Activated CD8-positive, alpha-beta memory T cell treated with anti-CD3 and anti-CD28 coated beads for 1 hour (primary cell): ENCODE measurements around the gene MACROD2.
"Not testable (repeated sequence)": the region's sequence is repeated elsewhere in the genome, so short reads cannot be mapped to it uniquely, and the experiment has no call there.

Experiments used
- DNase-seq, 2 donors: peaks; one replicate each; pipeline ENCODE4 v3.0.0-alpha.2; 2020; ENCODE audit warnings: low read depth in 1 of 2; ENCODE audit errors: extremely low read depth in 1 of 2

Gene MACROD2

GRCh38 chr20:15364781-15365180 lies 1369.5 kb downstream of the MACROD2 start:
- DNase-seq = no peak

DNA sequence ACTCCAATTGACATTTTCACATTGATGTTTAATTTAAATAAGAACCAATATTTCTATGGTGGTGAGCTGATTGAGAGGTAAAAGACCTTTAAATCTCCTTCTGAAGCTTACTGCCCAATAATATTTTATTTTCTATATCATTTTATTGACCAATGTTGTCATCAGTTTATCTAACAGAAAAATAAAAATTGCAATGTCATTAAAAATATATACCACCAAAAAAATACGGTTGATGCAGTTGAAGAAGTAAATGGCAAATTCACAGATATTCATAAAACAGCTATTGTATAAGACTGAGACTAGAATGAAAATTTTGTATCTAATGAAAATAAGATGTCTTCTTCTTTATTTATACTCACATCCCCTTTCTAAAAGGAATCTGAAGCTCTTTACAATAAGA lies 1375.1 kb downstream of the MACROD2 start:
- DNase-seq = no peak

GRCh38 chr20:15374682-15375081 lies 1379.4 kb downstream of the MACROD2 start:
- no peak for DNase-seq

DNA sequence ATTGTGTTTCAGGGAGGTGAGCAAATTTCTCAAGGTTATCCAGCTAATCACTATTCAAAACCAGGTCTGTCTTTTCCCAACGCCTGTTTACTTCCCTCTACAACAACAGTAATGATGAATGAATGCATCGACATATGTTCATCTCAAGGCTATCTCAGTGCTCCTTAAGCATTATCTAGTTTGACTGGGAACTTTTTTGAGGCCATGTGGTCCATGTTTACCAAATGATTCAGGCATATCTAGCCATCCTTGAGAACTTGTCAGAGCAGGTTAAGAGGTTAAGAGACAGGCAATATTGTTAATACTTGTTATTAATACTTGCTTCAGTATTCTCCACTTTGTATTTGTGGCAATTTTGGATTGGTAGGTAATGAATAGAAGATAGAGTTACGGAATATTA lies 1380.5 kb downstream of the MACROD2 start:
- DNase-seq = no peak

DNA sequence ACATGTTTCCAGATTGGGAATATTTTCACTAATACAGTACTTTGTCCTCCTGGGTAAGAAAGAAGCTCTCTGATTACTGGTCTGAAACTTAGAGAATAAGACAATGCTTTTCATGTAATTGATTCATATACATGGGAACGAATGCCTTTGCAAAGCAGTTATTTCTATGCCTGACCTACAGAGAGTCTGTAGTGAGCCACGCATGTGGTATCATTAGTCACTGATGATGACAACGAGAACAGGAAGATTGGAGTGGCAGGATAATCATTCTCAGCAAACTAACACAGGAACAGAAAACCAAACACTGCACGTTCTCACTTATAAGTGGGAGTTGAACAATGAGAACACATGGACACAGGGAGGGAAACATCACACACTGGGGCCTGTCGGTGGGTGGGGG lies 1382.3 kb downstream of the MACROD2 start:
- not testable (repeated sequence) for DNase-seq

GRCh38 chr20:15378151-15378550 lies 1382.8 kb downstream of the MACROD2 start:
- DNase-seq = no peak

GRCh38 chr20:15379681-15380296 lies 1384.5 kb downstream of the MACROD2 start:
- no peak for DNase-seq

DNA sequence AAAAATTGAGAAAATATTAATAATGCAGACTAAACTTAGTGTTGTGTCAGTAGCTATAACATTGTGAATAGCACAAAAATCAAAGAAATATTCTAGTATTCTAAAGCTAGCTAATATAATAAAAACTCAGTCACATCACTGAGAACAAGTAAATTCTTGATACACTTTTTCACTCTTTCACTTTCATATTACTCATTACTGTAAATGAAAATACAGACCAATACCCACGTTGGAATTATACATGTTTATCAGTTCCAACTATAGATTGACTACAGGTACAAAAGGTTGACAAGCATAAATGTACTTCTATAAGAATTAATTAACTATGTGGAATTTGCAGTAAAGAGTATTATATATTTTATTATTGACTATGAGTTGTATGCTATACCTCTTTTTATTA lies 1385.5 kb downstream of the MACROD2 start:
- DNase-seq = no peak

- DNase-seq = no peak
These were observed 1391.9 kb downstream of the MACROD2 start for GRCh38 chr20:15387228-15387627.

- DNase-seq = no peak
These were observed 1400.1 kb downstream of the MACROD2 start for GRCh38 chr20:15395457-15395856.

DNA sequence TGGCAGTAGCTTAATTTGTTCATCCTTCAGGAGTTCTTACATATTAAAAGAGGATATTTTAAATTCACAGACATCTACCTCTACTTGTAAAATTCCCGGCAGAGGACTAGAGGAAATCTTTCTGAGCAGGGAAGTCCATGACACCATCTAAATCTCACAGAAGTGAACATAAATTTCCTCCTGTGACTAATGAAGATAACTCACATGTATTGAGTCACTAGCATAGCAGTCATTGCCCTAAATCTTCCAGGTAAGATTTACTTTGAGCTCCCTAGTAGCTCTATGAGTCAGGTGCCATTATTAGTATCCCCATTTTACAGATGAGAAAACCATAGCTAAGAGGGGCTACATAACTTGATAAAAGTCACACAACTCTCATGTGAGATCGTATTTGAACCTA lies 1400.7 kb downstream of the MACROD2 start:
- DNase-seq = no peak

DNA sequence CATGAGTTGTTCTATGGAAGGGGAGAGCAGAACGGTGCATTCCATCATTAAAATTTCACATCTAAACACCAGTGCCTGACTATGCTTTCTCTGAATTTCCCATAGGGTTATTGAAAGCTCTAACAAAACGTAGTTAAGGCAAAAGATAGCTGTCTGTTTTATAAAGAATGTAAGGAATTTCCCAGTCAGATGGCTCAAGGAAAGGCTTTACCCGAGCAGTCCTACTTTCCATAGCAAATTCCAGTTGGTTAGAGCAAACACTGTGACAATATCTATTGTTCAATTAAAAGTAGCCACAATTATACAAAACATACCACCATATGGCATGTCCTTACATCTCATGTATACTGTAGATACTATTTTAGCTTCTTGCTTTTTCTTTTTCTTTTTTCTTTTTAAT lies 1401.6 kb downstream of the MACROD2 start:
- DNase-seq = no peak

DNA sequence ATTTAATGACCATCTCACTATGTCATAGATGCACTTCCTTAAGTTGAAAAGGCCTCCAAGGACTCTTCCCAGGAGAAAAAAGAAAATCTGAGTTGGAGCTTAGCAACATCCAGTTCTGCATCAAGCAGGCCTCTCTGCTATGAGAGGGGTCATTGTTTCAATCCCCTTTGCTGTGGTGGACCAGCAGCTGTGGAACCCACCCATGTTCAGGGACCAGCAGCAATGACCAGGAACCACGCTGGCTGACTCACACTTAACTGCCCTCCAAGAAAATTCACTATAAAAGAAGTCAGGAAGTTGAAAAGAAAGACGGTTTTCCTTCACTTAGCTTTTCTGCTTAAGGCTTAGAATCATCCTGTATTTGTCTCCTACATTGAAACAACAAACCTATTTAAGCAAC lies 1404.5 kb downstream of the MACROD2 start:
- DNase-seq = no peak

DNA sequence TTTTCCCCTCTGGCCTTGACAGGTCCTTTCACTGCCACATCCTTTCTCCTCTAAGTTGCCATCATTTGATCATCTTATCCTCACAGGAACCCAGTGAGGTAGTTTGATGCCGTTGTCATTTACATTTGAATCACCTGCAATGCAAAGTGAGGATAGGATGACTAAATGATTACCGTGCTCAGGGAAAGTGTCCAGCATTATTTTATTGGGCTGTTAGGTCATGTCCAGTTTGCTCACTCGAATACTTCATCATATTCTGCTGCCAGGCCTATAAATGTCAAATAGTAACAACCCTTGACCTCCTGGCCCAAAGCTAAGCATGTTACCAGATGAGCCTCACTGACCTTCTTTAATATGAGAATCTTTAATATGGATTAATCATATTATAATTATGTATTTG lies 1410.8 kb downstream of the MACROD2 start:
- no peak for DNase-seq

DNA sequence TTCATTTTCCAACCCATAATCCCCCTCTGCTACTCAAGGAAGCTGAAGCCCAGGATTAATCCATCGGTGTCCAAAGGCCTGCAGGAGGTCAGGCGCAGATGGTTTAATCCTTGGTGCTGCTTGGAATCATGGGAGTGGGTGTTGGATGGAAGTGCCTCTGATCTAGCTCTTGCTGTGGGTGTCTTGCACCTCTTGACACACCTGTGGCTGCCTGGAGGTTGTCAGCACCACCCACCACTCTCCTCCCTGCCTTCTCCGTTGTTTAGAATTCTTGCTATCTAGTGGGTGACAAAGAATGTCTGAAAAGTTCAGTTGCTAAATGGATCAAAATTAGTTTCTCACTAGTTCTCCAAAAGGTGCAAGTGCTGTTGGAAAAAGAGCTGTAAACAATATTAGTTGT lies 1416.5 kb downstream of the MACROD2 start:
- no peak for DNase-seq

- no peak for DNase-seq
These were observed 1420.6 kb downstream of the MACROD2 start for GRCh38 chr20:15415908-15416307.

- DNase-seq = no peak
These were observed 1424.5 kb downstream of the MACROD2 start for GRCh38 chr20:15419856-15420255.

- DNase-seq = no peak
These were observed 1427.7 kb downstream of the MACROD2 start for GRCh38 chr20:15422966-15423365.

- no peak for DNase-seq
These were observed 1444.2 kb downstream of the MACROD2 start for GRCh38 chr20:15439551-15439950.

DNA sequence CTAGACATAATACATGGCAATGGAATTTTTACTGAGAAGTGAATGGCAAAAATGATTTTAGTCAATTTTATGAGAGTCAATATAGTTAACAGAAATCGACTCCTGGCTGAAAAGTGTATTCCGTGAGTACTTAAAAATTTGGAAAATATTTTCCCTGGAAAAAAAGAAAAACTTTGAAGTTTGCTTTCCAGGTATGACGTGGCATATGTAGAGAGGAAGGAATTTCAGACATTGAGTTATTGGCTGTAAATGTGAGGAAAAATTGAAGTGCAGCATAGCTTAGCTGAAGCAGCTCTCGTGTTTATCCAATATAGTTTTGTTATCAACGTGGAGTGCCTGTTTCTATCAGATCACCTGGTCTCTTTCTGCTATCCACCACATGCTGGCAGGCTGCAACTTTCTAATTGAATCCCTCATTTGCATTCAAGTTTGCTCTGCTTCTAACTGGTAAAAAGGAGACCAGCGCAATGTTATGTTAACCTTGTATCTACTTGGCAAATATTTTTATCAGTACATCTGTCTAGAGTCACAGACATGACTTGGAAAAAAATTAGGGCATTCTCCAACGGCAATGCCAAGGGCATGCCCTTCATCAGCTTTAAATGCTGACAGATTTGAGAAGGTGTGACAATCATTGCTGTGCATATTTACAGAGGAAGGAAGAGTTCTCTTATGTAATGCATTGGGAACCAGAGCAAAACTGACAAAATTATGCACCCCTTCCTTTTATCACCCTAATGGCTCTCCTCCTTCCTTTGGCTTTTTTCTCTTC lies 1444.9 kb downstream of the MACROD2 start:
- DNase-seq = no peak

GRCh38 chr20:15445056-15445840 lies 1449.9 kb downstream of the MACROD2 start:
- DNase-seq = no peak

DNA sequence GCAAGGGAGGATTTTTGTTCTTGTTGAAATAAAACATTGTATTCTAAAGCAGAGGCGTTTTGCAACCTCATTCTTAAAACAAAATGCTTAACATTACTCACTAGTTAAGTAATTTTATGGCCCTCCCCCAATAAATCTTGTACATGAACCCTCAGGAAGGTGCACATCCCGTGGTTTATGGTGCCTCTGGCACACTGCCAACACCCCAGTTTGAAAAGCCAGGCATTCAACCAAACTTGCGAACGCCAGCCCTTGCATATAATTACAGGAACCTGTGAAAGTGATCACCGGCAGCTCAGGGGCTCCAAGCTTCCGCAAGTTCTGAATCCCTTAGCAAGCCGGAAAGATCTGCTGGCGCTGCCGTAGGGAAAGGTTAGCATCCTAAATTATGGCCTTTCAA lies 1451.1 kb downstream of the MACROD2 start:
- DNase-seq = no peak
